Measurements from ENCODE around the gene VPS41. TPM values are rescaled to one million over a fixed set of nuclear protein-coding genes. Genes with fewer than 3 reads are reported as not detected.

VPS41 gene
- total and polyA plus RNA-seq, 2 of the 13 experiments (the other 11 are each of a cell fraction or from before 2014, with no cell fraction given) = 12.1 to 43.4 TPM

- 95% methylated on average over 4 of the region's 4 CpGs for WGBS (ENCODE audit: low lambda C conversion rate)
- H4K20me1 ChIP-seq (ENCODE audit: insufficient read depth, low read length) = no peaks in the 10 kb centered on the region
- ChIA-PET POLR2A (no interaction called here), CTCF (ENCODE audit: low intra/inter-chr PET ratio, low total read pairs) (no interaction called here)
- no peaks in the 10 kb centered on the region for H3K4me1 ChIP-seq (ENCODE audit: insufficient read depth, low read length)
- H3K9ac ChIP-seq (ENCODE audit: insufficient read depth, low read depth, low read length) = no peak overlapping the region
- no peaks in the 10 kb centered on the region for H3K27me3 ChIP-seq (ENCODE audit: control insufficient read depth in 1 of 2, insufficient read depth in 2 of 2, low read length in 2 of 2)
- H3K79me2 ChIP-seq (ENCODE audit: insufficient read depth, low read length) = no peaks in the 10 kb centered on the region
- H3K4me2 ChIP-seq (ENCODE audit: low read depth, low read length) = no peak overlapping the region
- no peaks in the 10 kb centered on the region for H3K9me3 ChIP-seq (ENCODE audit: low read length)
- no peak overlapping the region for H2AFZ ChIP-seq (ENCODE audit: low read length)
- DNase-seq (ENCODE audit: low spot score) = no peak
- intact Hi-C loops (cut with micrococcal nuclease; ENCODE audit: unreplicated experiment) (no loop called here), in situ Hi-C loops (cut with HindIII; ENCODE audit: extremely low pct_ligation_motif_present, low pct_unique_long_range_greater_than_20kb) (no loop called here)
- FAIRE-seq = no peak
- no TSS peak for BruUV-seq (replicated peaks)
- no peak for ATAC-seq
- no peak overlapping the region for H3K4me3 ChIP-seq (replicated peaks in 1 of 3; ENCODE audit: insufficient read depth in 1 of 3, low read depth in 2 of 3, low read length in 3 of 3)
- 0 out of 5 replicates have a peak, but pooled peaks cover 0 to 5% of the 10 kb centered on the region in 2 experiments for H3K36me3 ChIP-seq (replicated peaks in 1 of 2; ENCODE audit: control insufficient read depth in 1 of 2, insufficient read depth in 2 of 2, low read length in 2 of 2)
- H3K27ac ChIP-seq (ENCODE audit: extremely low read length, insufficient read depth, low read length) = no peak overlapping the region
- TF ChIP-seq ZNF318 (CRISPR knock-in tag; IDR thresholded peaks at IDR 0.05) = no peak
- TF ChIP-seq SKIL (CRISPR knock-in tag; IDR thresholded peaks at IDR 0.05; ENCODE audit: borderline replicate concordance) = no peak
- no peak for TF ChIP-seq CCDC6 (CRISPR knock-in tag; IDR thresholded peaks at IDR 0.05)
- no peak for TF ChIP-seq DPF2 (CRISPR knock-in tag; IDR thresholded peaks at IDR 0.05; ENCODE audit: borderline replicate concordance, low read depth)
- no peak for TF ChIP-seq ZFP91 (CRISPR knock-in tag; IDR thresholded peaks at IDR 0.05; ENCODE audit: borderline replicate concordance)
- no peak for TF ChIP-seq RXRB (CRISPR knock-in tag; IDR thresholded peaks at IDR 0.05; ENCODE audit: borderline replicate concordance)
- TF ChIP-seq TERF1 (CRISPR knock-in tag; IDR thresholded peaks at IDR 0.05) = no peak
- no peak for TF ChIP-seq PAWR (CRISPR knock-in tag; IDR thresholded peaks at IDR 0.05; ENCODE audit: borderline replicate concordance)
- no peak for TF ChIP-seq PCBP2 (optimal IDR thresholded peaks at IDR 0.05; ENCODE audit: low read depth, low read length, poor library complexity, severe bottlenecking)
- no peak for TF ChIP-seq CHD2 (IDR thresholded peaks at IDR 0.05; ENCODE audit: low read depth, low read length)
- TF ChIP-seq RAD51 (IDR thresholded peaks at IDR 0.05; ENCODE audit: borderline replicate concordance) = no peak
These were observed 88.4 kb downstream of the VPS41 start for GRCh38 chr7:38820571-38820970.

All from HepG2 (cell line).